ENCODE results near the gene DMAP1. TPM values are rescaled to one million over a fixed set of nuclear protein-coding genes. Genes with fewer than 3 reads are reported as not detected.
A peak's percentile ranks its signal among the peaks of the same experiment; 100 is the strongest.

The DMAP1 gene
- total and polyA plus RNA-seq, 2 donors (not counting 1 experiment from before 2014, with no cell fraction given) = 21.1 to 23.6 TPM

- no peaks in the 10 kb centered on the region for H3K9me3 ChIP-seq (ENCODE audit: control insufficient read depth, insufficient read depth, low read depth, low read length)
- H3K4me2 ChIP-seq (ENCODE audit: extremely low read depth, insufficient read depth, low read length) = no peak overlapping the region
- no peak overlapping the region for H3K4me3 ChIP-seq (replicated peaks in 1 of 4; ENCODE audit: control extremely low read depth in 1 of 4, insufficient read depth in 1 of 4, low read depth in 3 of 4, low read length in 4 of 4)
- no peaks in the 10 kb centered on the region for H4K20me1 ChIP-seq (ENCODE audit: control insufficient read depth, extremely low read depth, insufficient read depth, low read length)
- DNase-seq (ENCODE audit: low read depth in 2 of 2) = no peak
- H2AFZ ChIP-seq (ENCODE audit: low read length) = no peak overlapping the region
- H3K4me1 ChIP-seq (ENCODE audit: control insufficient read depth, extremely low read depth, insufficient read depth, low read length) = peaks cover 12% of the 10 kb centered on the region
- no peaks in the 10 kb centered on the region for H3K79me2 ChIP-seq (ENCODE audit: control insufficient read depth, insufficient read depth, low read length)
- H3K9ac ChIP-seq (ENCODE audit: insufficient read depth, low read length) = no peak overlapping the region
- H3K36me3 ChIP-seq (ENCODE audit: control insufficient read depth, insufficient read depth, low read length) = no peaks in the 10 kb centered on the region
- H3K27ac ChIP-seq (ENCODE audit: insufficient read depth, low read length) = no peak overlapping the region
- no peak for TF ChIP-seq EZH2 (IDR thresholded peaks at IDR 0.05; ENCODE audit: low read length, missing control alignments)
- TF ChIP-seq, protein P1, sequence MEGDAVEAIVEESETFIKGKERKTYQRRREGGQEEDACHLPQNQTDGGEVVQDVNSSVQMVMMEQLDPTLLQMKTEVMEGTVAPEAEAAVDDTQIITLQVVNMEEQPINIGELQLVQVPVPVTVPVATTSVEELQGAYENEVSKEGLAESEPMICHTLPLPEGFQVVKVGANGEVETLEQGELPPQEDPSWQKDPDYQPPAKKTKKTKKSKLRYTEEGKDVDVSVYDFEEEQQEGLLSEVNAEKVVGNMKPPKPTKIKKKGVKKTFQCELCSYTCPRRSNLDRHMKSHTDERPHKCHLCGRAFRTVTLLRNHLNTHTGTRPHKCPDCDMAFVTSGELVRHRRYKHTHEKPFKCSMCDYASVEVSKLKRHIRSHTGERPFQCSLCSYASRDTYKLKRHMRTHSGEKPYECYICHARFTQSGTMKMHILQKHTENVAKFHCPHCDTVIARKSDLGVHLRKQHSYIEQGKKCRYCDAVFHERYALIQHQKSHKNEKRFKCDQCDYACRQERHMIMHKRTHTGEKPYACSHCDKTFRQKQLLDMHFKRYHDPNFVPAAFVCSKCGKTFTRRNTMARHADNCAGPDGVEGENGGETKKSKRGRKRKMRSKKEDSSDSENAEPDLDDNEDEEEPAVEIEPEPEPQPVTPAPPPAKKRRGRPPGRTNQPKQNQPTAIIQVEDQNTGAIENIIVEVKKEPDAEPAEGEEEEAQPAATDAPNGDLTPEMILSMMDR (conservative IDR thresholded peaks at IDR 0.05 in 1 of 2, IDR thresholded peaks at IDR 0.05 in 1 of 2; ENCODE audit: low read depth in 1 of 2, low read length in 2 of 2) = no peak
- no peaks in the 10 kb centered on the region for H3K27me3 ChIP-seq (ENCODE audit: control insufficient read depth, insufficient read depth, low read length)
These were observed 25.4 kb downstream of the DMAP1 start for GRCh38 chr1:44238660-44239059.

GRCh38 chr1:44239331-44239960 lies 26.2 kb downstream of the DMAP1 start:
- Histone ChIP-seq H3K27me3 (ENCODE audit: control insufficient read depth, insufficient read depth, low read length) (no peaks in the 10 kb centered on the region), H3K79me2 (ENCODE audit: control insufficient read depth, insufficient read depth, low read length) (no peaks in the 10 kb centered on the region), H3K9ac (ENCODE audit: insufficient read depth, low read length) (peak overlapping the region; percentile 27), H3K27ac (ENCODE audit: insufficient read depth, low read length) (peak overlapping the region; percentile 14), H3K4me1 (ENCODE audit: control insufficient read depth, extremely low read depth, insufficient read depth, low read length) (peaks cover 12% of the 10 kb centered on the region), H3K4me3 (replicated peaks in 1 of 4; ENCODE audit: control extremely low read depth in 1 of 4, insufficient read depth in 1 of 4, low read depth in 3 of 4, low read length in 4 of 4) (no peak overlapping the region), H3K36me3 (ENCODE audit: control insufficient read depth, insufficient read depth, low read length) (no peaks in the 10 kb centered on the region), H2AFZ (ENCODE audit: low read length) (no peak overlapping the region), H4K20me1 (ENCODE audit: control insufficient read depth, extremely low read depth, insufficient read depth, low read length) (no peaks in the 10 kb centered on the region), H3K9me3 (ENCODE audit: control insufficient read depth, insufficient read depth, low read depth, low read length) (no peaks in the 10 kb centered on the region), H3K4me2 (ENCODE audit: extremely low read depth, insufficient read depth, low read length) (no peak overlapping the region)
- DNase-seq (ENCODE audit: low read depth in 2 of 2) = peak; percentile 24 to 29
- TF ChIP-seq, protein P1 (conservative IDR thresholded peaks at IDR 0.05 in 1 of 2, IDR thresholded peaks at IDR 0.05 in 1 of 2; ENCODE audit: low read depth in 1 of 2, low read length in 2 of 2) = no peak
- TF ChIP-seq EZH2 (IDR thresholded peaks at IDR 0.05; ENCODE audit: low read length, missing control alignments) = no peak

DNA sequence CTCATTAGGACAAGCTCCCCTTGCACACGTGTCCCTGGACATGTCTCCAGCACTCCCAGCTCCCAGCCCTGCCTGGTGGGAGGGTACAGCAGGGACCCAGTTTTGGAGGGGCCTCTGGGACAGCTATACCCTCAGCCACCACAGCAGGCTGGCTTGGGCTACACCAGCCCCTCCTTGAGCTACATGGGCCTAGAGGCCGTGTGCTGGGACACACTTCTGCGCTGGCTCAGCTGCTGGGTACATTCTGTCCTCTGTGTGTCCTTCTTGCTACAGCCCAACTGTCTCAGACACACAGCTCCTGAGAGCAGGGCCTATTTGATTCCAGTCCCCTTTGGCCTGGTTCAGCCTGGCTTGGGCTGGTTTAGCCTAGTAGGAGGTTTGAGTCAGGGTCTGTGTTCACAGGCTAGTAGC lies 26.7 kb downstream of the DMAP1 start:
- no peaks in the 10 kb centered on the region for H4K20me1 ChIP-seq (ENCODE audit: control insufficient read depth, extremely low read depth, insufficient read depth, low read length)
- H3K27ac ChIP-seq (ENCODE audit: insufficient read depth, low read length) = peak overlapping the region; percentile 14
- DNase-seq (ENCODE audit: low read depth in 2 of 2) = peak in 1 of 2 donors; percentile 41
- no peak for TF ChIP-seq EZH2 (IDR thresholded peaks at IDR 0.05; ENCODE audit: low read length, missing control alignments)
- TF ChIP-seq, protein P1 (conservative IDR thresholded peaks at IDR 0.05 in 1 of 2, IDR thresholded peaks at IDR 0.05 in 1 of 2; ENCODE audit: low read depth in 1 of 2, low read length in 2 of 2) = no peak
- H3K27me3 ChIP-seq (ENCODE audit: control insufficient read depth, insufficient read depth, low read length) = no peaks in the 10 kb centered on the region
- no peak overlapping the region for H2AFZ ChIP-seq (ENCODE audit: low read length)
- no peaks in the 10 kb centered on the region for H3K79me2 ChIP-seq (ENCODE audit: control insufficient read depth, insufficient read depth, low read length)
- H3K4me3 ChIP-seq (replicated peaks in 1 of 4; ENCODE audit: control extremely low read depth in 1 of 4, insufficient read depth in 1 of 4, low read depth in 3 of 4, low read length in 4 of 4) = no peak overlapping the region
- no peak overlapping the region for H3K4me2 ChIP-seq (ENCODE audit: extremely low read depth, insufficient read depth, low read length)
- H3K9ac ChIP-seq (ENCODE audit: insufficient read depth, low read length) = no peak overlapping the region
- no peaks in the 10 kb centered on the region for H3K36me3 ChIP-seq (ENCODE audit: control insufficient read depth, insufficient read depth, low read length)
- no peaks in the 10 kb centered on the region for H3K9me3 ChIP-seq (ENCODE audit: control insufficient read depth, insufficient read depth, low read depth, low read length)
- peaks cover 12% of the 10 kb centered on the region for H3K4me1 ChIP-seq (ENCODE audit: control insufficient read depth, extremely low read depth, insufficient read depth, low read length)

Data from fibroblast of lung (primary cell).